Testis (tissue), 2 donors: ENCODE results near the gene UTP14A.

ENCODE experiments used
- POLR2A ChIP-seq: fragments of 450-650 bp; IDR thresholded peaks from one replicate; pipeline ENCODE4 v1.6.1; 2017; ENCODE audit warnings: antibody characterized with exemption, mild to moderate bottlenecking, moderate library complexity
- TF ChIP-seq, protein P1 (sequence below), 3 experiments: fragments of 450-650 bp in 2 of 3; fragments of 200-600 bp in 1 of 3; sonication (generic) in 1 of 3; IDR thresholded peaks; one replicate each; pipeline ENCODE4 v1.5.1; 2016 to 2019; ENCODE audit warnings: antibody characterized with exemption in 3 of 3, mild to moderate bottlenecking in 2 of 3, moderate library complexity in 1 of 3

DNA sequence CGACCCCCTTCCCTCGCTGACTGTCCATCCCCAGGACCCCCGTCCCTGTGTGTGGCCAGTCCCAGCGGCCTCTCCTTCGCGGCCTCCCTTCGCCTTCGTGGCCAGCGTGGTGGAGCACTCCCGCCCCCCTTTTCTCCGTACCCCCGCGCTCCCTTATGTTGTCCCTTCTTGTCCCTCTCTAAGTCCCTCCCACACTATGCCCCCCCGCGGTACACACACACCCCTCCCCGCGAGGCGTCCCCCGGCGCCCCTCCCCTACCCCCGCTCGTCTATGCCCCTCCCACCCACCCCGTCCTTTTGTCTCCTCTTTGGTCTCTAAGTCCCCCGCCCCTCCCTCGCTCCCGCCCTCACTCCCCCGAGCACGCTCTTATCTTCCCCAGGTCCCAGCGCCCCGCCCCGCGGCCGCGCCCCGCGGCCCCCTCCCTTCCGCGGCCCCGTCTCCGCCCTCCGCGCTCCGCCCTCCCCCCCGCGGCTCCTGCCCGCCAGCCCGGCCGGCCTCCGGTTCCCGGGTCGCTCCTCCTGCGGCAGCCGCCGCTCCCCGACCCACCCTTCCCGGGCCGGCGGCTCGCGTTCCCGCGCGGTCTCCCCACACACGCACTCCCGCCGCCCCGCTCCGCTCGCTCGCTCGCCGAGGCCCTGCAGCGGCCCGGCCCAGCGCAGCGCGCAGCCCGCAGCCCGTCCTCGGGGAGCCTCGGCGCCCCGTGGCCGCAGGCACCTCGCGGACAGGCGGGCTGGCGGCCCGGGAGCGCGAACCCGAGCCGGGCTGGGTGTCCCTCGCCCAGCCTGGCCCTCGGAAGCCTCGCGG, 26.3 kb downstream of the UTP14A start:
- TF ChIP-seq POLR2A, result no peak
- TF ChIP-seq, protein P1, sequence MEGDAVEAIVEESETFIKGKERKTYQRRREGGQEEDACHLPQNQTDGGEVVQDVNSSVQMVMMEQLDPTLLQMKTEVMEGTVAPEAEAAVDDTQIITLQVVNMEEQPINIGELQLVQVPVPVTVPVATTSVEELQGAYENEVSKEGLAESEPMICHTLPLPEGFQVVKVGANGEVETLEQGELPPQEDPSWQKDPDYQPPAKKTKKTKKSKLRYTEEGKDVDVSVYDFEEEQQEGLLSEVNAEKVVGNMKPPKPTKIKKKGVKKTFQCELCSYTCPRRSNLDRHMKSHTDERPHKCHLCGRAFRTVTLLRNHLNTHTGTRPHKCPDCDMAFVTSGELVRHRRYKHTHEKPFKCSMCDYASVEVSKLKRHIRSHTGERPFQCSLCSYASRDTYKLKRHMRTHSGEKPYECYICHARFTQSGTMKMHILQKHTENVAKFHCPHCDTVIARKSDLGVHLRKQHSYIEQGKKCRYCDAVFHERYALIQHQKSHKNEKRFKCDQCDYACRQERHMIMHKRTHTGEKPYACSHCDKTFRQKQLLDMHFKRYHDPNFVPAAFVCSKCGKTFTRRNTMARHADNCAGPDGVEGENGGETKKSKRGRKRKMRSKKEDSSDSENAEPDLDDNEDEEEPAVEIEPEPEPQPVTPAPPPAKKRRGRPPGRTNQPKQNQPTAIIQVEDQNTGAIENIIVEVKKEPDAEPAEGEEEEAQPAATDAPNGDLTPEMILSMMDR (IDR thresholded peaks at IDR 0.05), result no peak
